Inferior parietal cortex (tissue), 1 donor: Measurements from ENCODE around the gene SFXN2.
"Not testable (repeated sequence)": the region's sequence is repeated elsewhere in the genome, so short reads cannot be mapped to it uniquely, and the experiment has no call there.

ENCODE experiments used
- DNase-seq: peaks from one replicate; pipeline ENCODE4 v3.0.0-alpha.2; 2016; ENCODE audit errors: extremely low spot score

The SFXN2 gene

GRCh38 chr10:102753718-102754117, 39.3 kb downstream of the SFXN2 start:
- DNase-seq: no peak

- no peak for DNase-seq
These were observed 42.9 kb downstream of the SFXN2 start for GRCh38 chr10:102757323-102757722.

GRCh38 chr10:102758240-102758932, 44.0 kb downstream of the SFXN2 start:
- DNase-seq: no peak

- not testable (repeated sequence) for DNase-seq
These were observed 44.5 kb downstream of the SFXN2 start for GRCh38 chr10:102758933-102759262.

- DNase-seq: no peak
These were observed 45.2 kb downstream of the SFXN2 start for GRCh38 chr10:102759497-102760210.

- no peak for DNase-seq
These were observed 47.5 kb downstream of the SFXN2 start for GRCh38 chr10:102761981-102762380.

- no peak for DNase-seq
These were observed 48.1 kb downstream of the SFXN2 start for GRCh38 chr10:102762401-102763015.

- DNase-seq: no peak
These were observed 48.7 kb downstream of the SFXN2 start for GRCh38 chr10:102763037-102763607.

GRCh38 chr10:102764470-102765161, 50.2 kb downstream of the SFXN2 start:
- DNase-seq: no peak

- no peak for DNase-seq
These were observed 50.9 kb downstream of the SFXN2 start for GRCh38 chr10:102765336-102765735.

- DNase-seq: no peak
These were observed 53.2 kb downstream of the SFXN2 start for GRCh38 chr10:102767428-102768160.

GRCh38 chr10:102769375-102770107, 55.1 kb downstream of the SFXN2 start:
- DNase-seq: no peak

GRCh38 chr10:102770108-102770482, 55.7 kb downstream of the SFXN2 start:
- DNase-seq: no peak

GRCh38 chr10:102770792-102771191, 56.4 kb downstream of the SFXN2 start:
- no peak for DNase-seq

GRCh38 chr10:102773320-102773719, 58.9 kb downstream of the SFXN2 start:
- DNase-seq: no peak

- no peak for DNase-seq
These were observed 59.5 kb downstream of the SFXN2 start for GRCh38 chr10:102773986-102774385.

- DNase-seq: no peak
These were observed 60.9 kb downstream of the SFXN2 start for GRCh38 chr10:102775201-102775934.

- DNase-seq: no peak
These were observed 61.7 kb downstream of the SFXN2 start for GRCh38 chr10:102775935-102776669.

- DNase-seq: no peak
These were observed 62.5 kb downstream of the SFXN2 start for GRCh38 chr10:102776779-102777456.
